Measurements from ENCODE around the gene PDE4D.

Gene PDE4D

GRCh38 chr5:59188419-59189225 lies 704.9 kb downstream of the PDE4D start:
- DNase-seq = peak; percentile 55 to 62

GRCh38 chr5:59187857-59188256 lies 705.7 kb downstream of the PDE4D start:
- DNase-seq = no peak

- DNase-seq = no peak
Observed at GRCh38 chr5:59186623-59187022, 706.9 kb downstream of the PDE4D start.

GRCh38 chr5:59185757-59186385 lies 707.7 kb downstream of the PDE4D start:
- DNase-seq = no peak

GRCh38 chr5:59184769-59185168 lies 708.8 kb downstream of the PDE4D start:
- no peak for DNase-seq

- DNase-seq = no peak
Observed at GRCh38 chr5:59182760-59183159, 710.8 kb downstream of the PDE4D start.

- DNase-seq = no peak
Observed at GRCh38 chr5:59180515-59180914, 713.0 kb downstream of the PDE4D start.

- no peak for DNase-seq
Observed at GRCh38 chr5:59179704-59180103, 713.8 kb downstream of the PDE4D start.

- no peak for DNase-seq
Observed at GRCh38 chr5:59178482-59178881, 715.0 kb downstream of the PDE4D start.

- no peak for DNase-seq
Observed at GRCh38 chr5:59178071-59178470, 715.5 kb downstream of the PDE4D start.

GRCh38 chr5:59177644-59178043 lies 715.9 kb downstream of the PDE4D start:
- no peak for DNase-seq

- peak; percentile 19 to 40 for DNase-seq
Observed at GRCh38 chr5:59174248-59174844, 719.2 kb downstream of the PDE4D start.

GRCh38 chr5:59173578-59173977 lies 719.9 kb downstream of the PDE4D start:
- no peak for DNase-seq

- no peak for DNase-seq
Observed at GRCh38 chr5:59171131-59171530, 722.4 kb downstream of the PDE4D start.

GRCh38 chr5:59169768-59170150 lies 723.8 kb downstream of the PDE4D start:
- no peak for DNase-seq

- no peak for DNase-seq
Observed at GRCh38 chr5:59169081-59169767, 724.3 kb downstream of the PDE4D start.

- no peak for DNase-seq
Observed at GRCh38 chr5:59168067-59168466, 725.5 kb downstream of the PDE4D start.

GRCh38 chr5:59164041-59164830 lies 729.3 kb downstream of the PDE4D start:
- DNase-seq = no peak

- no peak for DNase-seq
Observed at GRCh38 chr5:59161221-59162105, 732.1 kb downstream of the PDE4D start.

- DNase-seq = no peak
Observed at GRCh38 chr5:59158637-59159391, 734.7 kb downstream of the PDE4D start.

- DNase-seq = no peak
Observed at GRCh38 chr5:59158165-59158564, 735.4 kb downstream of the PDE4D start.
